ENCODE results near the gene LRSAM1.

LRSAM1 gene

DNA sequence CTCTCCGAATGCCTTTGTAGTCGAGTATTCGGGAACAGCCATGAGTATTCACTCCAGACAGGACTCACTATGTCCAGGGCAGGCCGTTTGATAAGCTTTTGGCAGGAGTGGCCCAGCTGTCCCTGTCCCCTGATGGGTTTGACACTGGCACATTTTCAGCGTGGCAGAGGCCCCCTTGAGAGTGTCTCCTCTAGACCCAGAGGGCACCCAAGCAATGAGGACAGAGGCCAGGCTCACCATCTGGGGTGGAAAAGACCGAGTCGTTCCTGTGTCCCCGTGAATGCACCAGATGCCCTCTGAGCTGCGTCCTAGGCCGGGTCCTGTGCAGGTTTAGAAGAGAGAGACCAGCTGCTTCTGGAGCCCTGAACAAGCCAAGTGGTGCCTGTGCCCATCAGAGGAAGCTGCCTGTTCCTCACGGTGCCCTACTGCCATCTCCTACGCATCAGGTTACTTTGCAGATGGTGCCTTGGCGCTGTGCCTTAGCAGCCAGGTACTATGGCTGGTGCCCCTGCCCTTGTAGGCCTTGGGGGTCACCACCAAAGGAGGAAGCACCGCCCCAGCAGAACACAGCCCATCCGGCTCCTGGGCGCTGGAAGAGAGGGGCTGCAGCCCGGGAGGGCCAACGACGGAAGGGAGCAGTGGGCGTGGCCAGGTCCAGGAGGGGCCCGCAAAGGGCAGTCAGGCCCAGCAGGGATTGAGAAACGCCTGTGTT lies 42.4 kb downstream of the LRSAM1 start:
- DNase-seq (ENCODE audit: low read depth in 2 of 2): no peak
- no peak overlapping the region for H3K4me3 ChIP-seq (replicated peaks in 1 of 2; ENCODE audit: low read depth in 2 of 2, low read length in 2 of 2)
- TF ChIP-seq, protein P1, sequence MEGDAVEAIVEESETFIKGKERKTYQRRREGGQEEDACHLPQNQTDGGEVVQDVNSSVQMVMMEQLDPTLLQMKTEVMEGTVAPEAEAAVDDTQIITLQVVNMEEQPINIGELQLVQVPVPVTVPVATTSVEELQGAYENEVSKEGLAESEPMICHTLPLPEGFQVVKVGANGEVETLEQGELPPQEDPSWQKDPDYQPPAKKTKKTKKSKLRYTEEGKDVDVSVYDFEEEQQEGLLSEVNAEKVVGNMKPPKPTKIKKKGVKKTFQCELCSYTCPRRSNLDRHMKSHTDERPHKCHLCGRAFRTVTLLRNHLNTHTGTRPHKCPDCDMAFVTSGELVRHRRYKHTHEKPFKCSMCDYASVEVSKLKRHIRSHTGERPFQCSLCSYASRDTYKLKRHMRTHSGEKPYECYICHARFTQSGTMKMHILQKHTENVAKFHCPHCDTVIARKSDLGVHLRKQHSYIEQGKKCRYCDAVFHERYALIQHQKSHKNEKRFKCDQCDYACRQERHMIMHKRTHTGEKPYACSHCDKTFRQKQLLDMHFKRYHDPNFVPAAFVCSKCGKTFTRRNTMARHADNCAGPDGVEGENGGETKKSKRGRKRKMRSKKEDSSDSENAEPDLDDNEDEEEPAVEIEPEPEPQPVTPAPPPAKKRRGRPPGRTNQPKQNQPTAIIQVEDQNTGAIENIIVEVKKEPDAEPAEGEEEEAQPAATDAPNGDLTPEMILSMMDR (IDR thresholded peaks at IDR 0.05; ENCODE audit: low read depth, low read length): no peak

DNA sequence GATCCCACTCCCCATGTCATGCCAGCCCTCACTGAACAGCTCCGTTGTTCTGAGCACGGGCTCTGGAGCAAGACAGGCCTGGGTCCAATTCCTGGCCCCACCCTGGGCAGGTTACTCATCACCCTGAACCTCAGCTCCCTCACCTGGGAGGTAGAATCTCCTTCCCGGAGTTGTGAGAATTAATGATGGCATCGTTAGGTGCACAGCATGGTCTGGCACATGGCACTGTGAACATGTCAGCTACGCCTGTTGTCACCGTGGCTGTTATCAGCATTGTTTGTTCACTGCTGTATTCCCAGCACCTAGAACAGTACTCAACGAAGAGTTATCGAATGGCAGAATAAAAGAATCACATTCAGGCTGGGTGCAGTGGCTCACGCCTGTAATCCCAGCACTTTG lies 43.0 kb downstream of the LRSAM1 start:
- H3K4me3 ChIP-seq (replicated peaks in 1 of 2; ENCODE audit: low read depth in 2 of 2, low read length in 2 of 2): no peak overlapping the region
- TF ChIP-seq, protein P1 (IDR thresholded peaks at IDR 0.05; ENCODE audit: low read depth, low read length): no peak
- DNase-seq (ENCODE audit: low read depth in 2 of 2): no peak

DNA sequence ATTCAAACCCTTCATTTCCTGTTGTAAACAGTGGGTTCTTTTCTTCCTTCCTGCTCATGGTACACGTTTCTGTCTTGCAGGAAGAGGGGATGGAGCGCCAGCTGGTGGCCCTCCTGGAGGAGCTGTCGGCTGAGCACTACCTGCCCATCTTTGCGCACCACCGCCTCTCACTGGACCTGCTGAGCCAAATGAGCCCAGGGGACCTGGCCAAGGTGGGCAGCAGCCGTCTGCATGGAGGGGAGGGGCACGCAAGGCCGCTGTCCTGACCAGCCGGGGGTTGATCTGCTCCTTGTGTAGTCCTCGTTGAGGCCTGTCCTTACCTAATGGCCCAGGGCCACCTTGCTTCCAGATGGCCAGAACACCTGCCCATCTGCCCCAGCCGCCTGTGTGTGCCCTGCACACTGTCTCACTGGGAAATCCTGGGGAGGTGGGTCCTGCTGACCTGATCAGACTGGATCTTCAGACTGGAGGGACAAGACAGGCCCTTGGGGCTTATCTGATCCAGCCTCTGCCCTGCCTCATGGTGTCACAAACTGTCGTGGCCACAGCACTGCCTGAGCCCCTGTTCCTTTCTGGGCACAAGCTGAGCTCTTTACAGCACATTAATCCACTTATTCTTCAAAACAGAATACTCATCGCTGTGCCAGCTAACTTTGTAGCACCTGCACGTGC lies 44.7 kb downstream of the LRSAM1 start:
- TF ChIP-seq, protein P1 (IDR thresholded peaks at IDR 0.05; ENCODE audit: low read depth, low read length): no peak
- no peak for DNase-seq (ENCODE audit: low read depth in 2 of 2)
- H3K4me3 ChIP-seq (replicated peaks in 1 of 2; ENCODE audit: low read depth in 2 of 2, low read length in 2 of 2): no peak overlapping the region

DNA sequence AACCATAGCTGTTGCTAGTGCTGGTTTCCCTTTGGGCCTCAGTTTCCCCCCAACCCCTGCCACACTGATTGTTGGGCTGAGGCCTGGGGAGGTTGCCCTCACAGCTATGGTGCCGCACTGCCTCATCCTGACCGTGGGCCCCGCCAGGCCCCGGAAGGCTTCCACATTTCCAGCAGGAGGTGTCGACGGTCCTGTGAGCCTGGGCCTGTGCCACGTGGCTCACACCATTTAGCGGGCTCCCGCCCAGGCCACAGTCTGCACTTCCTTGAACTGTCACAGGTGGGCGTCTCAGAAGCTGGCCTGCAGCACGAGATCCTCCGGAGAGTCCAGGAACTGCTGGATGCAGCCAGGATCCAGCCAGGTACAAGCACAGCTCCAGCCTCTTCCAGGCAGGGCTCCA lies 45.7 kb downstream of the LRSAM1 start:
- no peak overlapping the region for H3K4me3 ChIP-seq (replicated peaks in 1 of 2; ENCODE audit: low read depth in 2 of 2, low read length in 2 of 2)
- TF ChIP-seq, protein P1 (IDR thresholded peaks at IDR 0.05; ENCODE audit: low read depth, low read length): no peak
- DNase-seq (ENCODE audit: low read depth in 2 of 2): no peak

DNA sequence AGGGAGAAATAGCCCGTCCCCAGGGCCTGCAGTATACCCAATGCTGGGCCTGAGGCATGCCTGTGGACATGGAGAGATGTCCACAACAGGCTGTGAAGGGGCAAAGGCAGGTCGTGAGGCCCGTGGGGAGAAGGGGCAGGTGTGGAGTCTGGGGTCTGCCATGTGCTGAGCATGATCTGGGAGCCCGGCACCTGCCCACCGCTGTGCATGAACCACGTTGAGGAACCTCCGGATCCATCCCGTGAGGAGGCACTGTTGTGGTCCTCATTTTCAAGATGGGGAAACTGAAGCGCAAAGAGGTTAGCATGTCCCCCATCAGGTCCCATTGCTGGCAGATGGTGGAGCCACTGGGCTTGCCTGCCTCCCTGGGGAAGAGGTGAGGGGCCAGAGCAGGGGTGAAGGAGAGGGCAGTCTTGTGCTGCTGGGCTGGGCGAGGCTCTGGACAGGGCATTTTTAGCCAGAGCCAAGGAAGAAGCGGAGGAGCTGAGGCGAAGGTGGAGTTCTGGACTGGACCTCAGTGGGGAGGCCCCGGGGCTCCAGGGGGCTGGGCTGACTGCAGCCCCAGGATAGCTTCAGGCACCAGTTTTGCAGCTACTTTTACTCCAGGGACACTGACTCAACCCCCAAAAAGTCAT lies 46.5 kb downstream of the LRSAM1 start:
- H3K4me3 ChIP-seq (replicated peaks in 1 of 2; ENCODE audit: low read depth in 2 of 2, low read length in 2 of 2): no peak overlapping the region
- DNase-seq (ENCODE audit: low read depth in 2 of 2): no peak
- TF ChIP-seq, protein P1 (IDR thresholded peaks at IDR 0.05; ENCODE audit: low read depth, low read length): no peak

DNA sequence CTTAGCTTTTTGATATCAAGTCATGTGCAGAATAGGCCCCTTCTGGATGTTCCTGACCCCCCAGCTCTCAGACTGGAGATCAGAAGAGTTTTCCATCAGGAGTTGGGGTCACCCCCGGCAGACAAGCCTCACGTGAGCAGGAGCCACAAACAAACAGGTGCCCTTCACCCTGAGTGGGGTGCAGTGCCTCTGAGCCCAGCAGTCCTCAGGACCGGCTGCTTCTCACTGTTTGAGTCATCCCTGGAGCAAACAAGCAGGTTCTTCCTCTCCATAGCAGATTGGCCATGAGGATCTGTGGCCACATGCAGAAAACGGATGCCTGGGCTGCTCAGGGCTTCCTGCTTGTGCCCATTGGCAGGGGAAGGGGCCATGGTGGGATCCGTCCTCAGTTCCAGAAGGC lies 47.0 kb downstream of the LRSAM1 start:
- DNase-seq (ENCODE audit: low read depth in 2 of 2): no peak
- TF ChIP-seq, protein P1 (IDR thresholded peaks at IDR 0.05; ENCODE audit: low read depth, low read length): no peak

More for the DNA sequence above, 47.0 kb downstream of the LRSAM1 start:
- H3K4me3 ChIP-seq (replicated peaks in 1 of 2; ENCODE audit: low read depth in 2 of 2, low read length in 2 of 2): no peak overlapping the region

Measured in cardiac fibroblast (primary cell).